Right lobe of liver (tissue), 6 donors: ENCODE data around the gene PLN. TPM values are rescaled to one million over a fixed set of nuclear protein-coding genes. Genes with fewer than 3 reads are reported as not detected.

Experiments
- ATAC-seq, 4 donors: fragments of 200-7000 bp; cut with Tn5 transposase; one replicate each; pipeline ENCODE4 v1.9.1; 2020; ENCODE audit warnings: mild to moderate bottlenecking in 4 of 4, moderate library complexity in 4 of 4
- DNase-seq, 3 donors: peaks; one replicate each; pipeline ENCODE4 v3.0.0-alpha.2; 2020
- H3K27ac ChIP-seq, 3 donors: fragments of 200-600 bp; one replicate each; pipeline ENCODE4 v1.8.0; 2022
- H3K27me3 ChIP-seq, 2 donors: fragments of 200-600 bp; one replicate each; pipeline ENCODE4 v1.8.0; 2022
- H3K36me3 ChIP-seq, 4 donors: fragments of 200-600 bp; sonication (generic) in 1 of 4; one replicate each; pipeline versions ENCODE4 v1.5.1 to v1.8.0; 2017 to 2022; ENCODE audit warnings: control low read depth in 1 of 4
- H3K4me1 ChIP-seq, 4 donors: fragments of 200-600 bp; sonication (generic) in 1 of 4; one replicate each; pipeline versions ENCODE4 v1.5.1 to v1.8.0; 2017 to 2022; ENCODE audit warnings: control low read depth in 1 of 4
- H3K4me3 ChIP-seq, 3 donors: fragments of 200-600 bp; one replicate each; pipeline ENCODE4 v1.8.0; 2022
- H3K9me3 ChIP-seq, 4 donors: fragments of 200-600 bp; sonication (generic) in 1 of 4; one replicate each; pipeline versions ENCODE4 v1.5.1 to v1.8.0; 2017 to 2022; ENCODE audit warnings: control low read depth in 1 of 4
- POLR2A ChIP-seq: fragments of 450-650 bp; IDR thresholded peaks from one replicate; pipeline ENCODE4 v1.6.1; 2017; ENCODE audit warnings: antibody characterized with exemption, mild to moderate bottlenecking
- WGBS: methylation state at CpG from one replicate; pipeline ENCODE4 v1.1.6; 2018; ENCODE audit warnings: low coverage, low lambda C conversion rate; ENCODE audit not compliant: insufficient coverage; ENCODE audit errors: missing lambda C conversion rate; 5-methylcytosine and 5-hydroxymethylcytosine counted together
- intact Hi-C, 2 donors: fragments of 100-400 bp; cut with DNase I; formaldehyde crosslinking; loops; one replicate each; pipeline versions ENCODE4 v1.11.2 to v1.14.1; 2022
- total RNA-seq, 6 experiments: library from RNA; depleted of rRNA in 2 of 6; stranded (reverse); fragments of >200 nt in 2 of 6; fragmentation: NEBNext Ultra II Directional in 3 of 6; extraction: Animal tissue kit (Norgen Biotek cat#: 25700) in 3 of 6; gene quantifications; one replicate each; pipeline versions ENCODE4 v1.1.0 to v1.2.4, GENCODE V29; 2016 to 2023
- TF ChIP-seq, protein P1 (sequence below), 4 donors: fragments of 200-600 bp in 3 of 4; fragments of 450-650 bp in 1 of 4; IDR thresholded peaks; one replicate each; pipeline versions ENCODE4 v1.5.1 to v1.8.0; 2016 to 2022; ENCODE audit warnings: antibody characterized with exemption in 4 of 4, mild to moderate bottlenecking in 2 of 4
- donor health status: DM: no; HTN: yes; CAD: no.
- donor health status: DM: no; HTN: no; CAD: no.
- donor health status: DM: no; HTN: no; CAD: no.
- donor health status: DM: no; HTN: yes; CAD: no.
- donor health status: DM: no; HTN: yes; CAD: no.

Gene PLN
- total RNA-seq, 6 experiments from 2014 or later = 0.12 to 0.25 (median 0.20) TPM; not detected in 2

- no peak for DNase-seq
- no peaks in the 10 kb centered on the region for H3K36me3 ChIP-seq
- WGBS = 96% methylated on average over 3 of the region's 3 CpGs
- no peak overlapping the region for H3K4me3 ChIP-seq
- TF ChIP-seq POLR2A = no peak
- TF ChIP-seq, protein P1, sequence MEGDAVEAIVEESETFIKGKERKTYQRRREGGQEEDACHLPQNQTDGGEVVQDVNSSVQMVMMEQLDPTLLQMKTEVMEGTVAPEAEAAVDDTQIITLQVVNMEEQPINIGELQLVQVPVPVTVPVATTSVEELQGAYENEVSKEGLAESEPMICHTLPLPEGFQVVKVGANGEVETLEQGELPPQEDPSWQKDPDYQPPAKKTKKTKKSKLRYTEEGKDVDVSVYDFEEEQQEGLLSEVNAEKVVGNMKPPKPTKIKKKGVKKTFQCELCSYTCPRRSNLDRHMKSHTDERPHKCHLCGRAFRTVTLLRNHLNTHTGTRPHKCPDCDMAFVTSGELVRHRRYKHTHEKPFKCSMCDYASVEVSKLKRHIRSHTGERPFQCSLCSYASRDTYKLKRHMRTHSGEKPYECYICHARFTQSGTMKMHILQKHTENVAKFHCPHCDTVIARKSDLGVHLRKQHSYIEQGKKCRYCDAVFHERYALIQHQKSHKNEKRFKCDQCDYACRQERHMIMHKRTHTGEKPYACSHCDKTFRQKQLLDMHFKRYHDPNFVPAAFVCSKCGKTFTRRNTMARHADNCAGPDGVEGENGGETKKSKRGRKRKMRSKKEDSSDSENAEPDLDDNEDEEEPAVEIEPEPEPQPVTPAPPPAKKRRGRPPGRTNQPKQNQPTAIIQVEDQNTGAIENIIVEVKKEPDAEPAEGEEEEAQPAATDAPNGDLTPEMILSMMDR (IDR thresholded peaks at IDR 0.05) = no peak
- no peaks in the 10 kb centered on the region for H3K4me1 ChIP-seq
- no peaks in the 10 kb centered on the region for H3K27me3 ChIP-seq
- ATAC-seq = no peak
- no peak overlapping the region for H3K27ac ChIP-seq
- intact Hi-C loops = no loop called here
- no peaks in the 10 kb centered on the region for H3K9me3 ChIP-seq
These were observed 5.7 kb upstream of the PLN start for GRCh38 chr6:118542184-118542952.

DNA sequence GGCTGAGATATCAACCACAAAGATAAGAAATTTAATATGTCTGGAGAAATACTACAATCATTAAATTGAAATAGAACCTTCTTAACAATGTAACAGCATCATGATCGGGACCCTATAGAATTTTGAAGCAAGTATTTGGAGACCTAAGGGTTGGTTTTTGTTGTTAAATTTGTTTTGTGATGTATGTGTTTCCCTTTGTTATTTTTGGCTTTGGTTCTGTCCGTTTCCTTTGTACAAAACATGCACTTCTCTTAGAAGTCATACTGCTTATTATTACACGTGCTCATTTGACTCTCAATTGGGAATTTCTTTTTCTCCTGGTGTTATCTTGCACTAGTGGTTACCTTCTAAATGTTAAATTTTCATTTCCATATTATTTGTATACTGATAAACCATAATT, 4.0 kb upstream of the PLN start:
- no peaks in the 10 kb centered on the region for H3K9me3 ChIP-seq
- WGBS = 74% methylated on average over 3 of the region's 3 CpGs
- no peaks in the 10 kb centered on the region for H3K4me1 ChIP-seq
- intact Hi-C loops = no loop called here
- no peak overlapping the region for H3K4me3 ChIP-seq
- no peaks in the 10 kb centered on the region for H3K36me3 ChIP-seq
- no peaks in the 10 kb centered on the region for H3K27me3 ChIP-seq
- ATAC-seq (no peak), DNase-seq (no peak)
- TF ChIP-seq, protein P1 (IDR thresholded peaks at IDR 0.05) = no peak
- no peak for TF ChIP-seq POLR2A
- no peak overlapping the region for H3K27ac ChIP-seq

DNA sequence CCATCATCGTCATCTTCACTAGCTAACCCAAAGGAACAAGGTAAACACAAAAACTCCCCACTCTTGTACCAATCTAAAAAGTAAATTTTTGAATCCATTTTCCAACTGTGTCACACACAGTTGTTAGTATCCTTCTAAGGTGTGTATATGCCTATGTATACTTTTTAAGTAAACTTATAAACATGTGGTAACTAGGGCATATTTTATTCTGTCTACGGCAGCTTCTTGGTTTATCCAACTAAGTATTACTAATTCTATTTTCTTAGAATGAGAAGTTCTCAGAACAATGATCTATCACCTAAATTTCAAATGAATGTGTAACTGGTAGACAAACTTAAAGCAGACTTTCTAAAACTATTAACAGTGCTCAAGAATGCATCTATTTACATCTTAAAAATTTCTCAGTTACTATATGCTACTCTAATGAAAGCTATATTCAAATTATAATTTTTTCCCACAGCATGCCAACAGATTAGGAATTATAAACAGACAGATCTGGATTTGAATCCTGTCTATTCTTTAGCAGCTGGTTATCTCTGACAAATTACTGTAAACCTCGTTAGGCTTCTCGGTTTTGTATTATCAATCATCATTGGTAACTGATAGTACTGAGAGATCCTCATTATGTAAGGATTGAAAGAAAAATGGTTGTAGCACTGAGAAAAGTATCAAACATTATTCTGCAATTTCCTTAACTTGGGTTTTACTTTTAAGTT, 1.8 kb upstream of the PLN start:
- Histone ChIP-seq H3K4me3 (no peak overlapping the region), H3K9me3 (no peaks in the 10 kb centered on the region), H3K36me3 (no peaks in the 10 kb centered on the region), H3K27me3 (no peaks in the 10 kb centered on the region), H3K27ac (no peak overlapping the region), H3K4me1 (no peaks in the 10 kb centered on the region)
- WGBS = 66% methylated on average over 4 of the region's 4 CpGs
- no peak for DNase-seq
- intact Hi-C loops = no loop called here
- TF ChIP-seq, protein P1 (IDR thresholded peaks at IDR 0.05) = no peak
- no peak for TF ChIP-seq POLR2A
- no peak for ATAC-seq

GRCh38 chr6:118546880-118547218, 1.2 kb upstream of the PLN start:
- no peak overlapping the region for H3K4me3 ChIP-seq
- H3K27ac ChIP-seq = no peak overlapping the region
- ATAC-seq = no peak
- H3K4me1 ChIP-seq = no peaks in the 10 kb centered on the region
- no peaks in the 10 kb centered on the region for H3K9me3 ChIP-seq
- 83% methylated on average over 1 of the region's 1 CpG for WGBS
- H3K27me3 ChIP-seq = no peaks in the 10 kb centered on the region
- H3K36me3 ChIP-seq = no peaks in the 10 kb centered on the region
- intact Hi-C loops = no loop called here
- DNase-seq = no peak
- TF ChIP-seq, protein P1 (IDR thresholded peaks at IDR 0.05) = no peak
- no peak for TF ChIP-seq POLR2A
